A673 (cell line): ENCODE results near the gene PRUNE2.

ENCODE experiments used
- CTCF ChIP-seq: fragments of 300-800, 200-600 bp; sonication (generic); conservative IDR thresholded peaks from 2 replicates; pipeline ENCODE4 v1.5.1; 2017; ENCODE audit warnings: low read depth, mild to moderate bottlenecking, antibody characterized with exemption, low read length, moderate library complexity, mixed read lengths
- EZH2 ChIP-seq: fragments of 200-600 bp; sonication (generic); IDR thresholded peaks from 2 replicates; pipeline ENCODE4 v1.6.1; 2017; ENCODE audit warnings: borderline replicate concordance, low read depth, mild to moderate bottlenecking, mixed read lengths, antibody characterized with exemption, low read length; ENCODE audit not compliant: poor library complexity, severe bottlenecking

GRCh38 chr9:76616780-76617179, 289.1 kb downstream of the PRUNE2 start:
- TF ChIP-seq CTCF (no peak), EZH2 (no peak)
